Fibroblast of lung (primary cell): ENCODE results near the gene RSPH9.

Experiments used
- EZH2 ChIP-seq: IDR thresholded peaks from 2 replicates; pipeline ENCODE4 v1.5.1; 2012; ENCODE audit warnings: low read length, control low read depth, mild to moderate bottlenecking; ENCODE audit errors: missing control alignments
- TF ChIP-seq, protein P1 (sequence below), 2 donors: IDR thresholded peaks in 1 of 2; conservative IDR thresholded peaks in 1 of 2; 1 replicate in 1 of 2; 2 replicates in 1 of 2; pipeline ENCODE4 v1.5.1; 2011 to 2012; ENCODE audit warnings: low read length in 2 of 2, control low read depth in 1 of 2, inconsistent platforms in 1 of 2, low read depth in 1 of 2, mild to moderate bottlenecking in 1 of 2

DNA sequence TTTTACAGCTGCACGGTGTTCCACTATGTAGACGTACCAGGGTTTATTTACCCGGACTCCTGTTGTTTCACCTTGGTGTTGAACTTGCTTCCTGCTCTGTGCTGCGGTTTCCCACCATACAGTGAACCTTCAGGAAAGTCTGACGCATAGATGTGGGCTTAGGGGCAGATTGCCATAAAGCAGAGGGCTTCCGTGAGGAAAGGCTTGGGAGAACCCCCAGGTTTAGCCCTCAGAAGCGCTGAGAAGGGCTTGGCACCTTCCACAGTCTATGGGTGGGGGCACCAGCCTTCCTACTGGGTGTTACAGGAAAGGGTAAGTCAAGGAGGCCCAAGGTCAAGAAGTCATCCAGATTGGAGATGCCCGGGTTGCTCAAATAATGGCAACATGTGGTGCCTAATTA lies 62.0 kb downstream of the RSPH9 start:
- TF ChIP-seq, protein P1, sequence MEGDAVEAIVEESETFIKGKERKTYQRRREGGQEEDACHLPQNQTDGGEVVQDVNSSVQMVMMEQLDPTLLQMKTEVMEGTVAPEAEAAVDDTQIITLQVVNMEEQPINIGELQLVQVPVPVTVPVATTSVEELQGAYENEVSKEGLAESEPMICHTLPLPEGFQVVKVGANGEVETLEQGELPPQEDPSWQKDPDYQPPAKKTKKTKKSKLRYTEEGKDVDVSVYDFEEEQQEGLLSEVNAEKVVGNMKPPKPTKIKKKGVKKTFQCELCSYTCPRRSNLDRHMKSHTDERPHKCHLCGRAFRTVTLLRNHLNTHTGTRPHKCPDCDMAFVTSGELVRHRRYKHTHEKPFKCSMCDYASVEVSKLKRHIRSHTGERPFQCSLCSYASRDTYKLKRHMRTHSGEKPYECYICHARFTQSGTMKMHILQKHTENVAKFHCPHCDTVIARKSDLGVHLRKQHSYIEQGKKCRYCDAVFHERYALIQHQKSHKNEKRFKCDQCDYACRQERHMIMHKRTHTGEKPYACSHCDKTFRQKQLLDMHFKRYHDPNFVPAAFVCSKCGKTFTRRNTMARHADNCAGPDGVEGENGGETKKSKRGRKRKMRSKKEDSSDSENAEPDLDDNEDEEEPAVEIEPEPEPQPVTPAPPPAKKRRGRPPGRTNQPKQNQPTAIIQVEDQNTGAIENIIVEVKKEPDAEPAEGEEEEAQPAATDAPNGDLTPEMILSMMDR (conservative IDR thresholded peaks at IDR 0.05 in 1 of 2, IDR thresholded peaks at IDR 0.05 in 1 of 2; ENCODE audit: low read depth in 1 of 2, low read length in 2 of 2) = no peak
- TF ChIP-seq EZH2 = no peak
